NCI-H82 (cell line): Measurements from ENCODE around the gene CFHR4.
"Not testable (repeated sequence)": the region's sequence is repeated elsewhere in the genome, so short reads cannot be mapped to it uniquely, and the experiment has no call there.

Source experiments
- DNase-seq: peaks from one replicate; lab custom pipeline; 2025; lab: John Stamatoyannopoulos, UW

CFHR4 gene

GRCh38 chr1:196887515-196888239 lies at the start of gene CFHR4:
CFHR4 (plus strand) TSS chr1:196888052; CDS start chr1:196888151, 99 bp downstream.
- DNase-seq: no peak

DNA sequence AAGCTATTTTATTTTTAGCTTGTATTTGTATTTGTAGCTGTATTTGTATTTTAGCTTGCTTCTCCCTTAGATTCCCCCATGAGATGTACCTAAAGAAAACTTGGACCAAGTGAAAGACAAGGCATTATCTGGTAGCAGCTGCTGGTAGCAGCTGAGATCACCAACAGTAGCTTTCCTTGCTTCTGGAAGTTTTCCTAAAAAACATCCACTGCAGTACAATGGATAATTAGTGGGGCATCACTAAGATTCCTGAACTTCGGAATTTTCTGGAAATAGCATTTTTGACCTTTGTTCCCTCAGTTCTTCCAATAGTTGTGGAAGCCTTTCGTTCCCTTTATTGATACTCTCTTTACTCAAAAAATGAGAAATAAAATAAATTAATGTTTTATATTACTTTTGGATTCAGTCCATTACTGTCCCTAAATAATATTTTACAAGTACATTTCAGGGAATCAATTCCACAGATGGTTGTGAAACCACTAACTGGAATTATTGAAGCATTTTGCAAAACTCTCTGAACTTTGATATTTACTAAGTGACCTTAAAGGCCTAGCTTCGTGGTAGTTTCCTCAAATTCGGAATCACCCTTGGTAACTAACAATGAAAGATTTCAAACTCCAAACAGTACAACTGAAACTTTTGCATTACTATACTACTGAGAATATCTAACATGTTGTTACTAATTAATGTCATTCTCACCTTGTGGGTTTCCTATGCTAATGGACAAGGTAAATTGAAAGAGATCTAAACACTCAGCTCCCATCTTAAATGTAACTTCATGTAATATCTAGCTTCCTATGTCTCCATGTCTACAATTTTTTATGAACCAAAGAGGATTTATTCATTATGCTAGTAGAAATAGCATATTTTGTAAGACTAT lies 38.0 kb upstream of the CFHR4 start:
- DNase-seq: not testable (repeated sequence)

DNA sequence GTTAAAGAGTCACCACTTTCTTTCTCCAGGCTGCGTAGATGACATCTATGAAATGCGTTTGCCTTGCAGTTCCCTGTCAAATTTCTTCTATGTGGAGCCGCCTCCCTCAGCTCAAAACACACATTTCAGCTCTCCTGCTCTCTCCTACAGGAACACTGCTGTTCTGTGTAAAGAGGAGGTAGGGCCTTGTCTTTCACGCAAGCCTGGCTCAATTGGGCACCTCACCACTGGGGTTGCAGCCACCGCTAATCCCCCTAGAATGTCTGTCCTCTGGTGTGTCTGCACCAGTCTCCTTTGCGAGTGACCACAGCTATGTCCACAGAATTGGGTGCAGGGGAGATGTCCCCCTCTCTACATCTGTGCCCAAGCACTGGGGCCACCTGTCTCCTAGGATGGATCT lies 31.8 kb upstream of the CFHR4 start:
- DNase-seq: no peak

DNA sequence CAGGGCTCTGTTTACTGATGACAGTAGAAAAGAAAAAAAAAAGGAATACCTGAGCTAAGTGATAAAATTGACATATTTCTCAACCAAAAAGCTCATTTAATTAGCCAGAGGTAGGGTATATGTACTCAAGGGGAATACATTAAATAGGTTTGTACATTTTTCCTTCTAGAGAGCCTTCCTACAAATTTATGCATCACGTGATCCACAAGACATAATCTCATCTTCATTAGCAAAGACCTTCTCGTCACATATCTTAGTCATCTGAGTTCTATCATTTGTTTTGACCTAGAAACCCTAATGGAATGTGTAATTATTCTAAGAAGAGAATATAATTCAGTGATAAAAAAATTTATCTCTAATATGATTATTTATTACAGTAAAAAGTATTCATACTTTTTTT lies 30.7 kb upstream of the CFHR4 start:
- no peak for DNase-seq

DNA sequence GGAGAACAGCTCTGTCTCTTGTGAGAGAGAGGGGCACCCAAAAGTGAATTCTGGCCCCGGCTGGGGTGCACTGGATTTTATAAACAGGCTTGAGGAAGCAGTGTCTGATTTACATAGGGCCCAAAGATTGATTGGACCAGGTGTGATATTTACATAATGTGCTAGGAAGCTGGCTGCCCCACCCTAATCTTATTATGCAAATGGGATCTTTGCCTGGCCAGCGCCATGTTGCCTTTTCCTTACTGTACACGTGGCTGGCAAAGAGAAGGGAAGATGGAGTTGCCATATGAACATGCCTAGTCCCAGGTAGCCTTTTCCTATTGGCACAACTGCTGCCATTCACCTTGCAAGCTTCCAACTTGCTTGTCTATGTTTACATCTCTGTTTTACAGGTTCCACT lies 29.0 kb upstream of the CFHR4 start:
- peak; percentile 66 for DNase-seq

DNA sequence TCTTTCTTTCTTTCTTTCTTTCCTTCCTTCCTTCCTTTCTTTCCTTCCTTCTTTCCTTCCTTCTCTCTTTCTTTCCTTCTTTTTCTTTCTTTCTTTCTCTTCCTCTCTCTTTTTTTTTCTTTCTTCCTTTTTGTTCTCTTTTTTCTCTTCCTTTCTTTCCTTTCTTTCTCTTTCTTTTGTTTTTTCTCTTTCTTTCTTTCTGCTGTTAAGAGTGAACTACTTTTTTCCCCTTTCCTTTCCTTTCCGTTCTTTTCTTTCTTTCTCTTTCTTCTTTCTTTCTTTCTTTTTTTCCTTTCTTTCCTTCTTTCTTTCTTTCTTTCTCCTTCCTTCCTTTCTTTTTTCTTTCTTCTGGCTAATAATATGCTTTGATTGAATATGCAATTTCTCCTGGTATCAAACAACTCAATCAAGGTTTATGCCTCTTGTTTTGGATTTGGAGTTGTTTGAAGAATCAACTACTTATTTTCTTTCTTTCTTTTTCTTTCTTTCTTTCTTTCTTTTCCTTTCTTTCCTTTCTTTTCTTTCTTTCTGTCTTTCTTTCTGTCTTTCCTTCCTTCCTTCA lies 27.4 kb upstream of the CFHR4 start:
- no peak for DNase-seq

DNA sequence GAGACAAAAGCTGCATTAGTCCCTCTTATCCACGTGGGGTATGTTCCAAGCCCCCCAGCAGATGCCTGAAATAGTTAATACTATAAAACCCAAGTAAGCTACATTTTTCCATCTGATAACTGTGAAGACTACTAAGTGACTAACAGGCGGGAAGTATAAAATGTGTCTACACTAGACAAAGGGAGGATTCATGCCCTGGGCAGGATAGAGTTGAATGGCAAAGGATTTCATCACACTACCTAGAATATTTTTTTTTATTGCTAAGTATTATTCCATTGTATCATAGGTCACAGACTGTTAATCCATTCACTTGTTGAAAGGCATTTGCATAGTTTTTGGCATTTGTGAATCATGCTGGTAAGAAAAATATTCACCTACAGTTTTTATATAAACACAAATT lies 26.4 kb upstream of the CFHR4 start:
- no peak for DNase-seq

- DNase-seq: no peak
Measured at GRCh38 chr1:196866974-196867373, 20.9 kb upstream of the CFHR4 start.

- DNase-seq: no peak
Measured at GRCh38 chr1:196873385-196873784, 14.5 kb upstream of the CFHR4 start.

- no peak for DNase-seq
Measured at GRCh38 chr1:196875935-196876334, 11.9 kb upstream of the CFHR4 start.

DNA sequence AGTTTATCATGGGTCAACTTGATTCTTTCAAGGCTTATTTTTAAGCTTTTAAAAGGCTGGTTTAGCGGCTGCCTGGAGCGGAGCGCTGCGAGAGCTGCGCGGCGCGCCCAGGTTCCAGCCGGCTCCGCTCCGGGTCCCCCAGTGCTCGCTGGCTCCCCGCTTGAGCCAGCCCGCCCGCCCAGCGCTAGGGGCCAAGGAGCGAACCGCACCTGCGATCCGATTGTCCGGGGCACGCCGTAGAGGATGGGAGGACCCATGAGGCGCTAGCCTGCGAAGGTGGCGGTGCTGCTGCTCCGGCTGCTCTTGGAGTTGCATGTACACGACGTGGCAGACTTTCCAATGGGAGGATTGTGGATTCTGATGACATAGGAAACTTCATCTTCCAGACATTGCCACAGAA lies 9.9 kb upstream of the CFHR4 start:
- DNase-seq: peak; percentile 40

DNA sequence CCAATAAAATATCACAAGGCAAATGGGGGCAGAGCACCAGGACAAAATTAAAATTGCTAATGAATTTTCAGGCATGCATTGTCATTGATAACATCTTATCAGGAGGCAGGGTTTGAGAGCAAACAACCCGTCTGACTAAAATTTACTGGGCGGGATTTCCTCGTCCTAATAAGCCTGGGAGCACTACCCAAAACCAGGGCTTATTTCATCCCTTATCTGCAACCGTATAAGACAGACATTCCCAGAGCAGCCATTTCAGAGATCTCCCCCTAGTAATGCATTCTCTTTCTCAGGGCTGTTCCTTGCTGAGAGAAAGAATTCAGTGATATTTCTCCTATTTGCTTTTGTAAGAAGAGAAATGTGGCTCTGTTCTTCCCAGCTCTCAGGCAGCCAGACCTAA lies 1.3 kb upstream of the CFHR4 start:
- DNase-seq: not testable (repeated sequence)

- DNase-seq: no peak
Measured at GRCh38 chr1:196890668-196891067, 2.8 kb downstream of the CFHR4 start.

GRCh38 chr1:196891251-196891650 lies 3.4 kb downstream of the CFHR4 start:
- no peak for DNase-seq

GRCh38 chr1:196896355-196896754 lies 8.5 kb downstream of the CFHR4 start:
- no peak for DNase-seq

- DNase-seq: peak; percentile 58
Measured at GRCh38 chr1:196897158-196897828, 9.4 kb downstream of the CFHR4 start.

DNA sequence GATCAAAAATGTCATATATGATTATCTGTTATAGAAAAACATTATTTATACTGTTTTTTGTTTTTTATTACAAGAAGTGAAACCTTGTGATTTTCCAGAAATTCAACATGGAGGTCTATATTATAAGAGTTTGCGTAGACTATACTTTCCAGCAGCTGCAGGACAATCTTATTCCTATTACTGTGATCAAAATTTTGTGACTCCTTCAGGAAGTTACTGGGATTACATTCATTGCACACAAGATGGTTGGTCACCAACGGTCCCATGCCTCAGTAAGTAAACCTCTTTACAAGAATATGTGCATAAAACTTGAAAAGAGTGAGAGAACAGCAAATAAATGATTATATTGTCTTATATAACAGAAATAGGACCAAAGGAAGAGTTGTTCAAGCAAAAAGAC lies 14.5 kb downstream of the CFHR4 start:
- peak; percentile 33 for DNase-seq

DNA sequence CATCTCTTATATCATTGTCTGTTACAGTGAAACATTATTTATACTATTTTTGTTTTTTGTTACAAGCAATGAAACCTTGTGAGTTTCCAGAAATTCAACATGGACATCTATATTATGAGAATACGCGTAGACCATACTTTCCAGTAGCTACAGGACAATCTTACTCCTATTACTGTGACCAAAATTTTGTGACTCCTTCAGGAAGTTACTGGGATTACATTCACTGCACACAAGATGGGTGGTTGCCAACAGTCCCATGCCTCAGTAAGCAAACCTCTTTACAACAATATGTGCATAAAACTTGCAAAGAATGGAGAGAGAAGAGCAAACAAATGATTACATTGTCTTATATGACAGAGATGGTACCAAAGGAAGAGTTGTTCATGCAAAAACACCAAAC lies 22.4 kb downstream of the CFHR4 start:
- DNase-seq: peak; percentile 18

- DNase-seq: not testable (repeated sequence)
Measured at GRCh38 chr1:196912283-196912682, 24.4 kb downstream of the CFHR4 start.

DNA sequence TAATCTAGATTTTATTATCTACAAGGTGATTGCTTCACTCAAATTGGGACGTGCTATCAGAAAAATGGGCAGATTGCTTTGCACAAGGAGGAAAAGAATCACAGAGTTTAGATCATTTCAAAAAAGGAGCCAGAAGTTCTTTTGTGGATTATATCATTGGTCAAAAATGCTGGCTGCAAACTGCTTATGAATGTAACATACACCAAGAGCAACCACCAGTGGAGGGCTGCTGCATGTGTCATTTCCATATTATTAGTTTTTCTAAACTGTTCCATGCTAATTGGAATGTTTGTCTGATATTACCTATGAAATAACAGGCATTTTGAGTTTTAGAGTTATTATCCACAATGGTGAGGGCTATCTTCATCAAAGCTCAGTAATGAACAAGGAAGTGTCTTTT lies 39.0 kb downstream of the CFHR4 start:
- DNase-seq: not testable (repeated sequence)

DNA sequence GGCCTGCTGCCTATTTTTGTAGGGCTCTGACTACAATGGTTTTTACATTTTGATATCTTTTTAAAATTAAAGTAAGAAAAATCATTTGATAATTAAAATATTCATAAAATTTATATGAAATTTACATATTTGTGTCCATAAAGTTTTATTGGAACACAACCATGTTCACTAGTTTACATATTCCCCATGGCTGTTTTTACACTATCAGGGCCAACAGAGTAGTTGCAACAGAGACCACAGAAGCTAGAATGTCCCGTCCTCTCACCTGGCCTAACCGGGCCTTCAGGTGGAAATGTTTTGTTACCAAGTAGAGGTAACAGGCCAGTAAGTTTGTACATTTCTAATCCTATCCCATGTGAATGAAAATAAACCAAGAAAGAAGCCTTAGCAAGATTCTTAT lies 45.0 kb downstream of the CFHR4 start:
- DNase-seq: not testable (repeated sequence)

GRCh38 chr1:196933531-196934189 lies 45.8 kb downstream of the CFHR4 start:
- DNase-seq: peak; percentile 61
